Effector CD8-positive, alpha-beta T cell (primary cell): ENCODE data around the gene ZNF346.

ENCODE experiments used
- DNase-seq: peaks from one replicate; lab custom pipeline; 2025; lab: John Stamatoyannopoulos, UW

ZNF346 gene

GRCh38 chr5:177070536-177071191 lies 48.2 kb downstream of the ZNF346 start:
- DNase-seq, result no peak

- peak; percentile 45 for DNase-seq
These were observed 49.3 kb downstream of the ZNF346 start for GRCh38 chr5:177071666-177072385.

GRCh38 chr5:177077335-177077734 lies 54.8 kb downstream of the ZNF346 start:
- no peak for DNase-seq

- no peak for DNase-seq
These were observed 57.1 kb downstream of the ZNF346 start for GRCh38 chr5:177079606-177080005.

- DNase-seq, result no peak
These were observed 57.8 kb downstream of the ZNF346 start for GRCh38 chr5:177080265-177080664.

- DNase-seq, result no peak
These were observed 59.4 kb downstream of the ZNF346 start for GRCh38 chr5:177081859-177082258.

GRCh38 chr5:177083357-177083756 lies 60.9 kb downstream of the ZNF346 start:
- no peak for DNase-seq

- no peak for DNase-seq
These were observed 61.7 kb downstream of the ZNF346 start for GRCh38 chr5:177084175-177084574.

- DNase-seq, result no peak
These were observed 63.6 kb downstream of the ZNF346 start for GRCh38 chr5:177085985-177086653.

- DNase-seq, result peak; percentile 68
These were observed 64.3 kb downstream of the ZNF346 start, which contains the start of gene FGFR4 for GRCh38 chr5:177086654-177087397. FGFR4 (plus strand) TSS chr5:177086915; CDS start chr5:177089603, 2,688 bp downstream.

GRCh38 chr5:177087398-177088005 lies 65.0 kb downstream of the ZNF346 start:
- no peak for DNase-seq

- DNase-seq, result no peak
These were observed 66.6 kb downstream of the ZNF346 start for GRCh38 chr5:177089127-177089526.

- no peak for DNase-seq
These were observed 67.5 kb downstream of the ZNF346 start for GRCh38 chr5:177089825-177090641.

GRCh38 chr5:177090813-177091212 lies 68.3 kb downstream of the ZNF346 start:
- DNase-seq, result no peak

- DNase-seq, result no peak
These were observed 68.7 kb downstream of the ZNF346 start for GRCh38 chr5:177091232-177091631.

GRCh38 chr5:177092178-177093081 lies 69.9 kb downstream of the ZNF346 start:
- DNase-seq, result no peak

GRCh38 chr5:177093082-177093712 lies 70.7 kb downstream of the ZNF346 start:
- DNase-seq, result no peak

GRCh38 chr5:177093803-177094202 lies 71.3 kb downstream of the ZNF346 start:
- DNase-seq, result no peak
